Forelimb muscle (tissue), 1 donor: ENCODE results near the gene GFER. TPM values are rescaled to one million over a fixed set of nuclear protein-coding genes. Genes with fewer than 3 reads are reported as not detected.

ENCODE experiments used
- polyA plus RNA-seq: library from polyadenylated mRNA; unstranded; fragments of 120-200 nt; gene quantifications from one replicate; pipeline ENCODE4 v1.2.1, GENCODE V29; 2013; ENCODE audit not compliant: insufficient read length

The GFER gene
- polyA plus RNA-seq, 1 donor, result 16.2 TPM

Other genes with a start within 250 kb of the GFER start
- 19.5 TPM for gene NME3, start 212.7 kb upstream of the GFER start, polyA plus RNA-seq
- 5.7 TPM for gene EME2, start 211.4 kb upstream of the GFER start, polyA plus RNA-seq
- 42.5 TPM for gene MRPS34, start 211.1 kb upstream of the GFER start, polyA plus RNA-seq
- gene SPSB3, start 201.6 kb upstream of the GFER start, polyA plus RNA-seq, result 24.6 TPM
- gene NUBP2, start 201.2 kb upstream of the GFER start, polyA plus RNA-seq, result 36.9 TPM
- 0.44 TPM for gene IGFALS, start 190.5 kb upstream of the GFER start, polyA plus RNA-seq
- gene HAGH, start 157.4 kb upstream of the GFER start, polyA plus RNA-seq, result 44.3 TPM
- 21.3 TPM for gene FAHD1, start 157.0 kb upstream of the GFER start, polyA plus RNA-seq
- 0.57 TPM for gene MEIOB, start 112.0 kb upstream of the GFER start, polyA plus RNA-seq
- gene HS3ST6, start 65.8 kb upstream of the GFER start, polyA plus RNA-seq, result not detected
- gene MSRB1, start 41.0 kb upstream of the GFER start, polyA plus RNA-seq, result 38.3 TPM
- 56.0 TPM for gene RPL3L, start 29.5 kb upstream of the GFER start, polyA plus RNA-seq
- gene NDUFB10, start 24.7 kb upstream of the GFER start, polyA plus RNA-seq, result 121 TPM
- 3,325 TPM for gene RPS2, start 19.4 kb upstream of the GFER start, polyA plus RNA-seq
- gene RNF151, start 17.3 kb upstream of the GFER start, polyA plus RNA-seq, result not detected
- gene TBL3, start 12.1 kb upstream of the GFER start, polyA plus RNA-seq, result 28.4 TPM
- gene NOXO1, start 2.7 kb upstream of the GFER start, polyA plus RNA-seq, result 1.4 TPM
- 1.4 TPM for gene SYNGR3, start 5.8 kb downstream of the GFER start, polyA plus RNA-seq
- gene ZNF598, start 25.6 kb downstream of the GFER start, polyA plus RNA-seq, result 24.9 TPM
- 1.1 TPM for gene NPW, start 35.6 kb downstream of the GFER start, polyA plus RNA-seq
- gene NHERF2, start 42.7 kb downstream of the GFER start, polyA plus RNA-seq, result 36.7 TPM
- 11.2 TPM for gene NTHL1, start 63.6 kb downstream of the GFER start, polyA plus RNA-seq
- gene TSC2, start 63.8 kb downstream of the GFER start, polyA plus RNA-seq, result 70.4 TPM
- gene PKD1, start 151.7 kb downstream of the GFER start, polyA plus RNA-seq, result 140 TPM
- gene RAB26, start 164.4 kb downstream of the GFER start, polyA plus RNA-seq, result 1.0 TPM
- 43.7 TPM for gene TRAF7, start 171.6 kb downstream of the GFER start, polyA plus RNA-seq
- gene CASKIN1, start 212.4 kb downstream of the GFER start, polyA plus RNA-seq, result 2.3 TPM
- 29.2 TPM for gene MLST8, start 221.3 kb downstream of the GFER start, polyA plus RNA-seq
- gene BRICD5, start 226.7 kb downstream of the GFER start, polyA plus RNA-seq, result 6.2 TPM
- 15.4 TPM for gene PGP, start 230.6 kb downstream of the GFER start, polyA plus RNA-seq
- gene E4F1, start 239.4 kb downstream of the GFER start, polyA plus RNA-seq, result 14.3 TPM